HG02852 (cell line): ENCODE measurements around the gene COP1.

ENCODE experiments used
- ATAC-seq: cut with Tn5 transposase; IDR thresholded peaks from one replicate; pipeline ENCODE4 v1.9.1; 2021; ENCODE audit warnings: mild to moderate bottlenecking, moderate library complexity; ENCODE audit not compliant: unreplicated experiment

COP1 gene

GRCh38 chr1:175904808-175905207, 302.3 kb downstream of the COP1 start:
- no peak for ATAC-seq

- no peak for ATAC-seq
These were observed 304.8 kb downstream of the COP1 start for GRCh38 chr1:175902281-175902680.

DNA sequence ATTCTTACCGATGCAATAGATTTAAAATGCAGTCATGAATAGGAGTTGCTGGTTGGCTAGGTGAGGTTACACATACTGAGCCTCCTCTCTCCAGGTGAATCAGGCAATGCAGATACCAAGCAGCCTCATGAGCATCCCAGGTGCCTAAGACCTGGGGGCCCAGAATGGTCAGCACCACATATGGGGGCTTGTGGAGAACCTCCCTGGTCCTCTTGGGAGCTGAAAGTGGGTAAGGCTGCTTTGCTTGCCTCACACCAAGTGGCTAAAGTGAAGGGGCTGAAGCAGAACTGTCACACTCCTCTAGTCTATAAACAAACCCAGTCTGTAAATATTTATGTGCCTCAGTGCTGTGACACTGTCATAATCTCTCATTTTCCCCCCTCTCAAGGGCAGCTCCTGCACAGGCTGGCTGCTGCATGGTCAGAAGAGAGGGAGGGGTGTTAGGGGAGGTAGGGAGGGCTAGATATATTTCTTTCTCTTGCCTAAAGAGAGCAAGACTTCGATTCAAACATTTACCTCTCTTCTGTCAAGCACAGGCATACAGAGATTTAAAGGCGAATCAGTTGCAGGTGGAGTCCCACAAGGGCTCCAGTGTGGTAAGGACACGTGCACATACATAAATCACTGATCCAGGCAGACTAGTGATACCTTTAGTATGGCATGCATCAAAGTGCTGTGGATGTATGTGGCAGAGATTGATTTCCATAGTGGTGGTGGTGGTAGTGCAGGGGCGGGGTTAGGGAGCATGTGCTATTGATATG, 305.8 kb downstream of the COP1 start:
- ATAC-seq, result no peak

DNA sequence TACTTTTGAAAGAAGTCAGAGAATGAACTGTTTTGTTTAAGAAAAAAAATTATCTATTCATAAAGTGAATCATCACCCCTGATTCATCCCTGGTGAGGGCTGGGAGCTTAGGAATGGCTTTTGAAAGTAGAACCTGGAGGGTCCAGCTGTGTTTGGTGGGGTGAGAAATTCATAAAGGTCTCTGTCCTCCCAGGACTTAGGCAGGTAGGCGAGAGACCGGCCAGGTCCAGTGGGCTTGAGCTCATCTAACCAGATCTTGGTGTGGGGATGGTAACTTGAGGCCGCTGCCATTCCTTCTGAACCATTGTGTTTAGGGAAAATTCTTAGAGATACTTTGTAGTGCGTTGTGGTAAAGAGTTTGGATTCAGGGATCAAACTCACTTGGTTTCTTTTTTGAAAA, 306.9 kb downstream of the COP1 start:
- no peak for ATAC-seq

GRCh38 chr1:175895966-175896365, 311.1 kb downstream of the COP1 start:
- no peak for ATAC-seq
